ENCODE data around the gene AFTPH. TPM values are rescaled to one million over a fixed set of nuclear protein-coding genes. Genes with fewer than 3 reads are reported as not detected.

Gene AFTPH
- total RNA-seq, 3 donors from 2014 or later = 33.4 to 75.8 (median 55.1) TPM

GRCh38 chr2:64550042-64550441 is 25.9 kb downstream of the AFTPH start:
- intact Hi-C loops (cut with DNase I; ENCODE audit: low total_unique reads) = no loop called here
- TF ChIP-seq POLR2A (IDR thresholded peaks at IDR 0.05) = no peak
- TF ChIP-seq CTCF (IDR thresholded peaks at IDR 0.05) = no peak
- no peak for TF ChIP-seq POLR2AphosphoS5 (IDR thresholded peaks at IDR 0.05)
- no peak for DNase-seq (ENCODE audit: low spot score in 2 of 2)
- Histone ChIP-seq H3K4me1 (no peaks in the 10 kb centered on the region), H3K36me3 (no peaks in the 10 kb centered on the region), H3K4me3 (no peak overlapping the region), H3K9me3 (no peaks in the 10 kb centered on the region), H3K27ac (no peak overlapping the region), H3K27me3 (no peaks in the 10 kb centered on the region)

GRCh38 chr2:64551851-64552250 is 27.7 kb downstream of the AFTPH start:
- Histone ChIP-seq H3K4me1 (no peaks in the 10 kb centered on the region), H3K27ac (no peak overlapping the region), H3K9me3 (no peaks in the 10 kb centered on the region), H3K27me3 (no peaks in the 10 kb centered on the region), H3K36me3 (no peaks in the 10 kb centered on the region), H3K4me3 (no peak overlapping the region)
- intact Hi-C loops (cut with DNase I; ENCODE audit: low total_unique reads) = no loop called here
- TF ChIP-seq POLR2A (IDR thresholded peaks at IDR 0.05) = no peak
- TF ChIP-seq POLR2AphosphoS5 (IDR thresholded peaks at IDR 0.05) = no peak
- no peak for TF ChIP-seq CTCF (IDR thresholded peaks at IDR 0.05)
- DNase-seq (ENCODE audit: low spot score in 2 of 2) = no peak

GRCh38 chr2:64554117-64554516 is 30.0 kb downstream of the AFTPH start:
- Histone ChIP-seq H3K27me3 (no peaks in the 10 kb centered on the region), H3K27ac (no peak overlapping the region), H3K4me3 (no peak overlapping the region), H3K36me3 (no peaks in the 10 kb centered on the region), H3K4me1 (no peaks in the 10 kb centered on the region), H3K9me3 (no peaks in the 10 kb centered on the region)
- TF ChIP-seq POLR2AphosphoS5 (IDR thresholded peaks at IDR 0.05) (no peak), POLR2A (IDR thresholded peaks at IDR 0.05) (no peak), CTCF (IDR thresholded peaks at IDR 0.05) (no peak)
- no peak for DNase-seq (ENCODE audit: low spot score in 2 of 2)
- intact Hi-C loops (cut with DNase I; ENCODE audit: low total_unique reads) = no loop called here

GRCh38 chr2:64558445-64559081 is 34.4 kb downstream of the AFTPH start:
- intact Hi-C loops (cut with DNase I; ENCODE audit: low total_unique reads) = no loop called here
- H3K9me3 ChIP-seq = no peaks in the 10 kb centered on the region
- no peaks in the 10 kb centered on the region for H3K36me3 ChIP-seq
- TF ChIP-seq POLR2A (IDR thresholded peaks at IDR 0.05) (no peak), CTCF (IDR thresholded peaks at IDR 0.05) (no peak), POLR2AphosphoS5 (IDR thresholded peaks at IDR 0.05) (no peak)
- H3K27ac ChIP-seq = no peak overlapping the region
- no peaks in the 10 kb centered on the region for H3K27me3 ChIP-seq
- no peak overlapping the region for H3K4me3 ChIP-seq
- H3K4me1 ChIP-seq = no peaks in the 10 kb centered on the region
- no peak for DNase-seq (ENCODE audit: low spot score in 2 of 2)

- intact Hi-C loops (cut with DNase I; ENCODE audit: low total_unique reads) = loop anchor here (10.0 kb wide), 1 partner anchor 227 kb away; no protein-coding TSS in a partner anchor
- no peak overlapping the region for H3K27ac ChIP-seq
These were observed 38.1 kb downstream of the AFTPH start for GRCh38 chr2:64562148-64562784.

More at GRCh38 chr2:64562148-64562784, 38.1 kb downstream of the AFTPH start:
- TF ChIP-seq POLR2AphosphoS5 (IDR thresholded peaks at IDR 0.05) (no peak), CTCF (IDR thresholded peaks at IDR 0.05) (peak in 1 of 3 donors; percentile 32)
- DNase-seq (ENCODE audit: low spot score in 2 of 2) = no peak
- Histone ChIP-seq H3K9me3 (no peaks in the 10 kb centered on the region), H3K36me3 (no peaks in the 10 kb centered on the region), H3K4me3 (no peak overlapping the region), H3K4me1 (no peaks in the 10 kb centered on the region), H3K27me3 (no peaks in the 10 kb centered on the region)
